GM13977 (cell line): ENCODE results near the gene DEGS2.

Experiments used
- DNase-seq: peaks from one replicate; pipeline ENCODE4 v3.0.0; 2012; ENCODE audit warnings: low spot score
- in situ Hi-C: fragments of 300-500 bp; cut with MboI; formaldehyde crosslinking; loops from one replicate; pipeline ENCODE4 v1.12.0; 2022; ENCODE audit warnings: low sequenced_read_pairs, low pct_unique_long_range_greater_than_20kb, mixed read lengths, inconsistent platforms; ENCODE audit not compliant: unreplicated experiment
- TF ChIP-seq, protein P1 (sequence below): IDR thresholded peaks from 2 replicates; pipeline ENCODE4 v1.5.1; 2012; ENCODE audit warnings: mild to moderate bottlenecking, control low read depth; ENCODE audit not compliant: insufficient read depth; ENCODE audit errors: extremely low read depth, missing control alignments

The DEGS2 gene

DNA sequence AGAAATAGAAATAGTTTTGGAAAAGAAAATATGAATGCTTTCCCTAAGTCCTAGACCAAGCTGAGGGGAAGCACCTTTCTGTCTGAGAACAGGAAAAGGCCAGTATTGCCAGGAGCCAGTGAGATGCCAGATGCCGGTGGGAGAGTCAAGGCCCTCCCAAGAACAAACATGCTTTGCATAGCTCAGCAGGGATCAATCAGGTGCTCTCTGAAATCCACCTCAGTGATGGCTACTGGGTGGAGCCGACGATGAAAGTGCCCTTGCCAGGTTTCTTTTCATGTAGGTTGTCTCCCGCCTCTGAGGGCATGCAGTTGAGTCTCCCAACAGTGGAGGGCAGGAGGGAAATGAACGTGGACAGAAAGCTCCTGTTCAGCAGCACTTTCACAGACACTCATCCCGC is 28.3 kb downstream of the DEGS2 start:
- in situ Hi-C loops = no loop called here
- no peak for DNase-seq

DNA sequence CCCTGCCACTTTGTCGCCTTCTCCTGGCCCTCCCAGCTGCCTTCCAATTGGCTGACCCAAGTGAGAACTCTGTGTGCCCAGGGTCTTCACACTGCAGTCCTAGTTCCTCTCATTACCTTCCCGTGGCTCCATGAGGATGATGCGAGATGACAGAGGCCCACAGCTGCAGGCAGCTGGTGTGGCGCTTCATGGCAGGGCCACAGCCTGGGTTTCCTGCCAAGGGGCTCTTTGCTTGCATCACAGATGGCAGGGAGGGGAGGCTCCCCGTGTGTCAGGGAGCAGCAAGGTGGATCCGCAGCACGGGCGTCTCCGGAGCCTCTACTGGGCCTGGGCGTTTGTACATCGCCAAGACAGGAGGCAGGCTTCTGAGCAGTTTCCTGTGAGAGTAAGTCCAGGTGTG is 28.9 kb downstream of the DEGS2 start:
- no peak for DNase-seq
- in situ Hi-C loops = no loop called here
- TF ChIP-seq, protein P1, sequence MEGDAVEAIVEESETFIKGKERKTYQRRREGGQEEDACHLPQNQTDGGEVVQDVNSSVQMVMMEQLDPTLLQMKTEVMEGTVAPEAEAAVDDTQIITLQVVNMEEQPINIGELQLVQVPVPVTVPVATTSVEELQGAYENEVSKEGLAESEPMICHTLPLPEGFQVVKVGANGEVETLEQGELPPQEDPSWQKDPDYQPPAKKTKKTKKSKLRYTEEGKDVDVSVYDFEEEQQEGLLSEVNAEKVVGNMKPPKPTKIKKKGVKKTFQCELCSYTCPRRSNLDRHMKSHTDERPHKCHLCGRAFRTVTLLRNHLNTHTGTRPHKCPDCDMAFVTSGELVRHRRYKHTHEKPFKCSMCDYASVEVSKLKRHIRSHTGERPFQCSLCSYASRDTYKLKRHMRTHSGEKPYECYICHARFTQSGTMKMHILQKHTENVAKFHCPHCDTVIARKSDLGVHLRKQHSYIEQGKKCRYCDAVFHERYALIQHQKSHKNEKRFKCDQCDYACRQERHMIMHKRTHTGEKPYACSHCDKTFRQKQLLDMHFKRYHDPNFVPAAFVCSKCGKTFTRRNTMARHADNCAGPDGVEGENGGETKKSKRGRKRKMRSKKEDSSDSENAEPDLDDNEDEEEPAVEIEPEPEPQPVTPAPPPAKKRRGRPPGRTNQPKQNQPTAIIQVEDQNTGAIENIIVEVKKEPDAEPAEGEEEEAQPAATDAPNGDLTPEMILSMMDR = no peak

More for the DNA sequence above, 28.3 kb downstream of the DEGS2 start:
- TF ChIP-seq, protein P1 = no peak

DNA sequence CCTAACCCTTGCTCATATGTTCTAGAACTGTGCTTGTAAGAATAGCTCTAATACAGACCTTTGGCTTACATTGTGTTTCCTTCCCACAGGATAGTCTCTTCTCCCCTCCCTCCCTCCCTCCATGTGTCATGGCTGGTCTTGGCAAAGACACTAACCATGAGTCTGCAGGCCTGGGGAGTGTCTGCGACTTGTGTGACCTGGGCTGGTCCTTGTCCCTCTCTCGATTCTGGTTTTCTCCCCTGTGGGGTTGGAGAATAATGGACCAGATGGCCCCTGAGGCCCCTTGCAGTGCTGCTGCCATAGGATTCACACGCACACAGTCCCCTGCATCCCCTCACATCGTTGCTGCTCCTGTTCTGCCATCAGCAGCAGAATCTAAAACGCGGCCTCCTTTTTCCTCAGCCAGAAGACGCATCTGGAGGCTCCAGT is 30.3 kb downstream of the DEGS2 start:
- in situ Hi-C loops = no loop called here
- DNase-seq = no peak
- TF ChIP-seq, protein P1 = no peak

DNA sequence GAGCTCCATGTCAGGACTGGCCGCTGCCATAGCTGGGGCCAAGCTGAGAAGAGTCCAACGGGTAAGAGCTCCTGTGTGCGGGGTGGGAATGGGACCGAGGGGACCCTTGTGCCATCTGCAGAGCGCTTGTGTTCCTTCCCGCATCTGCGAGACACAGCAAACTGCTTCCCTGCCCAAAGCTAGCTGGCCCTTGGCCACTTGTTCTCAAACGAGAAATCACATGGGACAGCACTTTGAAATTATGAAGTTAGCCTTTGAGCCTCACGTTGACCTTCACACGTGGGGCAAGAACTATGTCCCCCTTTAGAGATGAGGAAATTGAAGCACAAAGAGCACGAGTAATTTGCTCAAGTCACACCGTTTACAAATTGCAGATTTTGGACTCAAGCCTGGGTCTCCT is 30.8 kb downstream of the DEGS2 start:
- in situ Hi-C loops = no loop called here
- DNase-seq = no peak
- TF ChIP-seq, protein P1 = no peak

- DNase-seq = no peak
- in situ Hi-C loops = no loop called here
- TF ChIP-seq, protein P1 = no peak
Observed at GRCh38 chr14:100127853-100128455, 31.5 kb downstream of the DEGS2 start.

DNA sequence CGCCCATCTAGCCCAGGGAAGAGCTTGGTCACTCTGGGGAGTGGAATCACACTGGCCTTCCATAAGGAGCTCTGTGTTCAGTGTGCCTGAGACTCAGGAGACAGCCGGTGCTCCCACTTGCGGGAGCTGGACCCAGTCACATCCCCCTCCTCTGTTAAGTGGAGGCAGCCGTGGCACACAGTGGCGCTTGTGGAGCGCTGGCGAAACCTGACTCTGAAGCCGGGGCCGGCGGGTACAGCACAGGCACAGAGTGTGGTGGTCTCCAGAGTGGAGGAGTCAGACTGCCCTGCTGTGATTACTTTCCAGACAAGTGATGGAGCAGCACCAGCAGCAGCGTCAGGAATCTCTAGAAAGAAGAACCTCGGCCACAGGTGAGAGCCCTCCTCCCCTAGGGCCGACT is 33.0 kb downstream of the DEGS2 start:
- TF ChIP-seq, protein P1 = no peak
- in situ Hi-C loops = no loop called here
- no peak for DNase-seq
